Measurements from ENCODE around the gene ZFP1. TPM values are rescaled to one million over a fixed set of nuclear protein-coding genes. Genes with fewer than 3 reads are reported as not detected.
A peak's percentile ranks its signal among the peaks of the same experiment; 100 is the strongest.

ZFP1 gene
- total RNA-seq, 1 donor from 2014 or later, result 19.8 TPM

DNA sequence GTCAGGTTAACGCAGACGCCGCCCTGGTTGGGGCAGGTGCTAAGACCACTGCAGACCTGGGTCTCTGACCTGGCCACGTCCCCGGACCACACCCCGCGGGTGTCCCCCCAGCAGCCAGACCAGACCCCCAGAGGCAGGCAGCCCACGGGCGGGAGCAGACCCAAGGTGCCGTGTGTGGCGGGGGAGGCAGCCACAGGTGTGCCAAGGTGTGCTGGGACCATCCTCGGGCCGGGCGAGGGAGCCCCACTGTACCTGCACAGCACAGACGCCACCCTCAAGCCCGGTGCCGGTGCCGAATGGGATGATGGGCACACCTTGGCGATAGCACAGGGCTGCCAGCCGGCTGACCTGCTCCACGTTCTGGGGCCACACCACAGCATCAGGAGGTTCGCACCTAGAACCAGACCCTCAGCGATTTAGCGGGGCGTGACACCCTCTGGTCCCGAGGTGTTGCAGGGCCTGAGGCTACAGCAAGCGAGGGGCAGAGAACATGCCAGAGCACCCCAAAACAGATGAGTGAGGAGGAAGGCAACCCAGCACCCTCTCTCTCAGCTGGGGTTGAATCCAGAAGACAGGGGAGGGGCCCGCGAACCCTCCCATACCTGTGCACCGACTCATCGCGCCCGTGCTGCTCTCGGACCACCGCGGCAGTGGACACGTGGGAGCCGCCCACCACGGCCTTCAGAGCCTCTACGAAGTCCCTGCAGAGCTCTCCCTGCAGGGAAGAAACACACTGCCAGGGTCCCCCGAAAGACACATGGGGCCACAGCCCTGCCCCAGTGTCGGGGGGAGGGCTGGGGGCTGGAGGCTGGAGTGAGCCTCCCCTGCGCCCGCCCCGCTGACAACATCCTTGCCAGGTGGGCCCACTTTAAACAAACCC is 33.1 kb upstream of the ZFP1 start:
- H3K9me3 Mint-ChIP-seq, result no peaks in the 10 kb centered on the region
- DNase-seq (ENCODE audit: extremely low spot score, unreplicated experiment), result no peak
- no peaks in the 10 kb centered on the region for H3K36me3 Mint-ChIP-seq
- no peak overlapping the region for H3K4me3 Mint-ChIP-seq
- no peaks in the 10 kb centered on the region for H3K27me3 Mint-ChIP-seq
- TF ChIP-seq, protein P1, sequence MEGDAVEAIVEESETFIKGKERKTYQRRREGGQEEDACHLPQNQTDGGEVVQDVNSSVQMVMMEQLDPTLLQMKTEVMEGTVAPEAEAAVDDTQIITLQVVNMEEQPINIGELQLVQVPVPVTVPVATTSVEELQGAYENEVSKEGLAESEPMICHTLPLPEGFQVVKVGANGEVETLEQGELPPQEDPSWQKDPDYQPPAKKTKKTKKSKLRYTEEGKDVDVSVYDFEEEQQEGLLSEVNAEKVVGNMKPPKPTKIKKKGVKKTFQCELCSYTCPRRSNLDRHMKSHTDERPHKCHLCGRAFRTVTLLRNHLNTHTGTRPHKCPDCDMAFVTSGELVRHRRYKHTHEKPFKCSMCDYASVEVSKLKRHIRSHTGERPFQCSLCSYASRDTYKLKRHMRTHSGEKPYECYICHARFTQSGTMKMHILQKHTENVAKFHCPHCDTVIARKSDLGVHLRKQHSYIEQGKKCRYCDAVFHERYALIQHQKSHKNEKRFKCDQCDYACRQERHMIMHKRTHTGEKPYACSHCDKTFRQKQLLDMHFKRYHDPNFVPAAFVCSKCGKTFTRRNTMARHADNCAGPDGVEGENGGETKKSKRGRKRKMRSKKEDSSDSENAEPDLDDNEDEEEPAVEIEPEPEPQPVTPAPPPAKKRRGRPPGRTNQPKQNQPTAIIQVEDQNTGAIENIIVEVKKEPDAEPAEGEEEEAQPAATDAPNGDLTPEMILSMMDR (conservative IDR thresholded peaks at IDR 0.05), result no peak
- peaks cover 9% of the 10 kb centered on the region for H3K4me1 Mint-ChIP-seq (ENCODE audit: unreplicated experiment)
- H3K27ac Mint-ChIP-seq, result no peak overlapping the region

DNA sequence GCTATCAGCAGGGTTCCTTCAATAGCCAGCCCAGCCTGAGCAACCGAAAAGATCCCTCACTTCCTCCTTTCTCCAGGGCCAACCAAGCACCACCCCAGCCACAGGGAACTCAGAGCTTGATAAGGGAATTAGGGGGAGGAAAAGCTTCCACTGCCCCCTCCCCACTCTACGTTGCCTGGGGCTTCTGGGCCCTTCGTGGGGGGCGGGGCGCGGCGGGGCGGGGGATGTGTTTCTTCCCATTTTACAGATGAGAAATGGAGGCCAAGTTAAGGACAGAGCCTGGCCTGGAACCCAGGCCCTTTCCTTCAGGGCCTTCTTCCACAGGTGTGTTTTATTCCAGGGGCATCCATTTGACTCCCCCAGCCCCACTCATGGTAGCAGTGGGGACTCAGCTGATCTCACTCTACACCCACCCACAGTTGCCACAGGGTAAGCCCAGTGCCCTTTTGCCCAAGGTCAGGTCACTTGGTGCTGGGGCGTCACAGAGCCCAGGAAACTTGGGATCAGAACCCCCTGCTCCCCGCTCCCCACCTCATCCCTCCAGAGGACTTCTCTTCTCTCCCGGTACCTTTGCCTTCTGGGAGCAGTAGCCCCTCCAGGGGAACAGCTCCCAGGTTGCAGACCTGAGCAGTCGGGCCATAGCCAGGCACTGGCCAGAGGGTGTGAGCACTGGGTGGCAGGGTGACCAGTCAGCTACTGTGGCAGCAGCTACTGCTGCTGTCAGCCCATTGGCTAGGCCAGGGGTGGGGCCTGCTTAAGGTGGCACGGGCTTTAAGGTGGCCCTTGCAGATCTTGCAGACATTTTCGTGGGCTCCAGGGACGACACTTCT is 32.0 kb upstream of the ZFP1 start, which contains the start of gene LDHD:
Gene LDHD (minus strand): TSS at position 700 of the 830 bp plus-strand sequence. CDS start 60 bp downstream, at position 640.
- TF ChIP-seq, protein P1 (conservative IDR thresholded peaks at IDR 0.05), result no peak
- H3K36me3 Mint-ChIP-seq, result no peaks in the 10 kb centered on the region
- no peak within 1 kb of the TSS for H3K27ac Mint-ChIP-seq
- no peaks in the 10 kb centered on the region for H3K4me1 Mint-ChIP-seq (ENCODE audit: unreplicated experiment)
- H3K9me3 Mint-ChIP-seq, result no peaks in the 10 kb centered on the region
- no peak for DNase-seq (ENCODE audit: extremely low spot score, unreplicated experiment)
- H3K4me3 Mint-ChIP-seq, result peak within 1 kb of the TSS; percentile 70
- H3K27me3 Mint-ChIP-seq, result no peaks in the 10 kb centered on the region

DNA sequence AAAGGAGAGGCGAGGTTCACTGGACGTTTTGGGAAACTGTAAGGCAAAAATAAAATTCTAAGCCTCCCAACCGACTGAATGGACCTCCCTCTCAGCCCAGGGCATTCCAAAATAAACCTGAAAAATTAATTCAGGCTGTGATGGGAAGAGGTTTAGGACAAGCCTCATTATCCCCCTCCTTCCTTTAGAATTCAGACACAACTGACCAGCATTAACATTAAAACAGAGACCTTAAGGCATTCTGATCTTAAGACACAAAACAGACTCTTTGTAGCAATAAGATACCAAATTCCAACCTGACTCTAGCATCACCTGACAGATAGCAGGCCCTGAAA is 31.4 kb upstream of the ZFP1 start:
- Mint-ChIP-seq H3K4me3 (no peak overlapping the region), H3K9me3 (peaks cover under 1% of the 10 kb centered on the region)

DNA sequence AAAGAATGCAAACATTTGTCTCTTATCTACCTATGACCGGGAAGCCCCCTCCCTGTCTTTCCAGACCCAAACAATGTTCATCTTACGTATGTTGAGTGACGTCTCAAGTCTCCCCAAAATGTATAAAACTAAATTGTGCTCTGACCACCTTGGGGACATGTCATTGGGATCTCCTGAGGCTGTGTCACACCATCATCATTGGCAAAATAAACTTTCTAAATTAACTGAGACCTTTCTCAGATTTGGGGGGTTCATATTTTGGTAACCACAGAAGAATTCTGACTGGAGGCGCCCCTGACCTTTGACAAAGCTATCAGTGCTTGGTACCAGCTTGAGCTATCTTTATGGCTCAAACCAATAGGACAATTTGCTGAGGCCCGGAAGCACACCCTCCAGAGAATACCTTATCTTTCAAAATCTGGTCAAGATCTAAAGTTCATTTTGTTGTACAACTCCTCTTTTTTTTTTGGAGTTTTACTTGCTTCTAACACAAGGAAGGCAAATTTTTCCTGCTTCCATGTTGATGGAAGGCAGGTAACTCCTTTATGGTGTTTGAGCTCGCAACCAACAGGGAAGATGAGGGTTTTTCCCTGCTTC is 29.3 kb upstream of the ZFP1 start:
- DNase-seq (ENCODE audit: extremely low spot score, unreplicated experiment), result no peak
- no peak overlapping the region for H3K4me3 Mint-ChIP-seq
- TF ChIP-seq, protein P1 (conservative IDR thresholded peaks at IDR 0.05), result no peak
- H3K9me3 Mint-ChIP-seq, result peaks cover 5% of the 10 kb centered on the region
- H3K27ac Mint-ChIP-seq, result no peak overlapping the region
- no peaks in the 10 kb centered on the region for H3K4me1 Mint-ChIP-seq (ENCODE audit: unreplicated experiment)
- H3K36me3 Mint-ChIP-seq, result no peaks in the 10 kb centered on the region
- no peaks in the 10 kb centered on the region for H3K27me3 Mint-ChIP-seq

More for the DNA sequence above, 31.4 kb upstream of the ZFP1 start:
- no peak overlapping the region for H3K27ac Mint-ChIP-seq
- H3K27me3 Mint-ChIP-seq, result no peaks in the 10 kb centered on the region
- H3K4me1 Mint-ChIP-seq (ENCODE audit: unreplicated experiment), result no peaks in the 10 kb centered on the region
- no peaks in the 10 kb centered on the region for H3K36me3 Mint-ChIP-seq
- TF ChIP-seq, protein P1 (conservative IDR thresholded peaks at IDR 0.05), result no peak
- DNase-seq (ENCODE audit: extremely low spot score, unreplicated experiment), result no peak

DNA sequence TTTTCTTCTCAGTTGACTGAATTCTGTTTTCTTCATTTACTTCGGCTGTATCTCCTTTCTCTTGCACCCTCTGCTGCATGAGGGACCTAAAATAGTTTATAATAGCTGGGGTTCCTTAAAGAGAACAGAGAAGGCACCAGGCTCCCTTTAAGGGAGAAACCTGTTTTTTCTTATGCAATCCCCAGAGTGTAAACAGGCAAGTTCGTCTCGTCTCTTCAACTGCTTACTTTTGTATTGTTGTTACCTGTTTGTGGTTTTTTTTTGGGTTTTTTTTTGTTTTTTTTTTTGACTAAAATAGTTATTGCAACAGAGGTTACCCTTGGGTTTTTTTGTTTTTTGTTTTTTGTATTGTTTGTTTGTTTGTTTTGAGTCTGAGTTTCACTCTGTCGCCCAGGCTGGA is 28.1 kb upstream of the ZFP1 start:
- Mint-ChIP-seq H3K36me3 (no peaks in the 10 kb centered on the region), H3K27ac (no peak overlapping the region), H3K4me3 (no peak overlapping the region), H3K9me3 (peaks cover 5% of the 10 kb centered on the region), H3K4me1 (ENCODE audit: unreplicated experiment) (no peaks in the 10 kb centered on the region), H3K27me3 (no peaks in the 10 kb centered on the region)
- no peak for DNase-seq (ENCODE audit: extremely low spot score, unreplicated experiment)
- TF ChIP-seq, protein P1 (conservative IDR thresholded peaks at IDR 0.05), result no peak

All from type B pancreatic cell (in vitro differentiated cells).